Neuronal stem cell (in vitro differentiated cells): ENCODE data around the gene C1QTNF6.

Experiments
- DNase-seq: peaks from one replicate; pipeline ENCODE4 v3.0.0-alpha.2; 2013; ENCODE audit warnings: low spot score
- H2AFZ ChIP-seq: one replicate; pipeline ENCODE4 v1.6.1; 2013; ENCODE audit warnings: mild to moderate bottlenecking, low read length, inconsistent platforms
- H2AK5ac ChIP-seq: 2 replicates; pipeline ENCODE4 v1.6.1; 2013; ENCODE audit warnings: low read depth, mild to moderate bottlenecking, inconsistent platforms, low read length, moderate library complexity, mixed read lengths
- H2BK120ac ChIP-seq: 2 replicates; pipeline ENCODE4 v1.6.1; 2013; ENCODE audit warnings: low read depth, mild to moderate bottlenecking, inconsistent platforms, low read length, moderate library complexity, mixed read lengths
- H2BK12ac ChIP-seq: one replicate; pipeline ENCODE4 v1.6.1; 2013; ENCODE audit warnings: low read length, inconsistent platforms
- H2BK15ac ChIP-seq: 2 replicates; pipeline ENCODE4 v1.6.1; 2013; ENCODE audit warnings: mild to moderate bottlenecking, low read length, inconsistent platforms, mixed read lengths
- H2BK5ac ChIP-seq: one replicate; pipeline ENCODE4 v1.6.1; 2013; ENCODE audit warnings: inconsistent platforms, mild to moderate bottlenecking, low read length, moderate library complexity
- H3K14ac ChIP-seq: one replicate; pipeline ENCODE4 v1.6.1; 2013; ENCODE audit warnings: low read length, inconsistent platforms
- H3K18ac ChIP-seq: 2 replicates; pipeline ENCODE4 v1.6.1; 2013; ENCODE audit warnings: low read length, inconsistent platforms
- H3K23ac ChIP-seq: 2 replicates; pipeline ENCODE4 v1.6.1; 2013; ENCODE audit warnings: low read depth, mild to moderate bottlenecking, mixed read lengths, low read length, inconsistent platforms; ENCODE audit not compliant: poor library complexity
- H3K27ac ChIP-seq: replicated peaks from 3 replicates; pipeline ENCODE4 v1.5.1; 2013; ENCODE audit warnings: low read length, inconsistent platforms
- H3K27me3 ChIP-seq, 3 experiments: 2 replicates each; pipeline ENCODE4 v1.6.1; 2013; ENCODE audit warnings: low read length in 3 of 3, mild to moderate bottlenecking in 2 of 3, inconsistent platforms in 1 of 3, low read depth in 1 of 3, mixed read lengths in 1 of 3, moderate library complexity in 1 of 3; ENCODE audit not compliant: control insufficient read depth in 3 of 3, insufficient read depth in 3 of 3
- H3K36me3 ChIP-seq, 2 donors: replicated peaks in 1 of 2; 2 replicates each; pipeline ENCODE4 v1.6.1; 2013; ENCODE audit warnings: low read length in 2 of 2; ENCODE audit not compliant: control insufficient read depth in 2 of 2, insufficient read depth in 2 of 2
- H3K4ac ChIP-seq: 2 replicates; pipeline ENCODE4 v1.6.1; 2013; ENCODE audit warnings: inconsistent platforms, mild to moderate bottlenecking, low read length, moderate library complexity
- H3K4me1 ChIP-seq, 2 donors: 1 replicate in 1 of 2; 2 replicates in 1 of 2; pipeline ENCODE4 v1.6.1; 2013; ENCODE audit warnings: low read length in 2 of 2, low read depth in 1 of 2; ENCODE audit not compliant: control insufficient read depth in 2 of 2, insufficient read depth in 1 of 2
- H3K4me2 ChIP-seq: one replicate; pipeline ENCODE4 v1.6.1; 2013; ENCODE audit warnings: mild to moderate bottlenecking, low read length, inconsistent platforms; ENCODE audit not compliant: insufficient read depth, poor library complexity, severe bottlenecking
- H3K4me3 ChIP-seq, 2 donors: 2 replicates each; pipeline ENCODE4 v1.5.1; 2013; ENCODE audit warnings: low read length in 2 of 2, mild to moderate bottlenecking in 2 of 2, inconsistent platforms in 1 of 2, moderate library complexity in 1 of 2
- H3K79me1 ChIP-seq: one replicate; pipeline ENCODE4 v1.6.1; 2013; ENCODE audit warnings: low read depth, mild to moderate bottlenecking, inconsistent platforms, low read length, moderate library complexity
- H3K9ac ChIP-seq: one replicate; pipeline ENCODE4 v1.6.1; 2013; ENCODE audit warnings: mild to moderate bottlenecking, low read depth, low read length, inconsistent platforms; ENCODE audit not compliant: poor library complexity
- H3K9me3 ChIP-seq, 2 donors: replicated peaks in 1 of 2; 2 replicates each; pipeline versions ENCODE3 to v1.6.1; 2013; ENCODE audit warnings: low read length in 2 of 2, mild to moderate bottlenecking in 2 of 2, inconsistent platforms in 1 of 2, low read depth in 1 of 2, mixed read lengths in 1 of 2, moderate library complexity in 1 of 2; ENCODE audit not compliant: control insufficient read depth in 2 of 2, insufficient read depth in 1 of 2
- H4K8ac ChIP-seq: one replicate; pipeline ENCODE4 v1.6.1; 2013; ENCODE audit warnings: low read depth, mild to moderate bottlenecking, inconsistent platforms, low read length, moderate library complexity
- H4K91ac ChIP-seq: one replicate; pipeline ENCODE4 v1.6.1; 2013; ENCODE audit warnings: low read length, low read depth, mild to moderate bottlenecking, inconsistent platforms; ENCODE audit not compliant: poor library complexity
- WGBS, 2 donors: extraction: QIAGEN DNeasy Blood & Tissue Kit; methylation state at CpG; one replicate each; pipeline ENCODE4 v1.1.7; 2013; ENCODE audit warnings: missing lambda C conversion rate in 2 of 2, mixed read lengths in 1 of 2; ENCODE audit not compliant: insufficient read length in 2 of 2, insufficient replicate concordance in 1 of 2; ENCODE audit errors: extremely low coverage in 2 of 2; 5-methylcytosine and 5-hydroxymethylcytosine counted together

The C1QTNF6 gene

DNA sequence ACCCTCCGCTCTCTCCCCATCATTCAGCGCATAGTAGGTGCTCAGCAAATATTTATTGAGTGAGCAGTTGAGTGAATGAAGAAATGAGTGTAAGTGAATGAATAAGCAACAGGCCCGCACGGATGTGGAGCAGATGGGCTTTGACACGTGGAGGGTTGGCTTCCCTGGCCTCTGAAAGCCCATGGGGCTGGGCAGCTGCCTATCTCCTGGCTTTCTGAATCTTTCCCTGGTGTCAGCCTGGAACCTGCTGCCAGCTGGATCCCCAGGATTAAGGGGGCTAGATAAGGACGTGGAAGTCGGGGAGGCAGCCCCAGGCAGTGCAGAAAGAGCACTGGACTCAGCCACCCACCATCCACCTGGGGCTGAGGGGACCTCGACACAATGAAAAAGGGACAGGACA is 50.9 kb downstream of the C1QTNF6 start:
- no peak overlapping the region for H3K4me2 ChIP-seq
- H3K9me3 ChIP-seq: no peaks in the 10 kb centered on the region
- peak overlapping the region; percentile 87 for H2BK15ac ChIP-seq
- no peak overlapping the region for H3K4ac ChIP-seq
- H2AK5ac ChIP-seq: peak overlapping the region; percentile 53
- no peak overlapping the region for H3K9ac ChIP-seq
- peaks cover 0 to 2% of the 10 kb centered on the region in 2 donors for H3K4me1 ChIP-seq
- H3K79me1 ChIP-seq: peaks cover 3% of the 10 kb centered on the region
- no peak overlapping the region for H4K91ac ChIP-seq
- H3K27me3 ChIP-seq: no peaks in the 10 kb centered on the region
- no peak overlapping the region for H2BK5ac ChIP-seq
- H3K36me3 ChIP-seq: peaks cover 0 to 1% of the 10 kb centered on the region in 2 donors
- no peak for DNase-seq
- H3K18ac ChIP-seq: peak overlapping the region; percentile 33
- peak overlapping the region; percentile 31 for H4K8ac ChIP-seq
- no peak overlapping the region for H2BK120ac ChIP-seq
- H3K23ac ChIP-seq: no peak overlapping the region
- peak overlapping the region; percentile 65 for H3K14ac ChIP-seq
- H3K27ac ChIP-seq: no peak overlapping the region
- H3K4me3 ChIP-seq: no peak overlapping the region
- H2BK12ac ChIP-seq: no peak overlapping the region
- WGBS, 2 donors: no CpG with 5 or more reads among the region's 8 CpGs
- no peak overlapping the region for H2AFZ ChIP-seq

DNA sequence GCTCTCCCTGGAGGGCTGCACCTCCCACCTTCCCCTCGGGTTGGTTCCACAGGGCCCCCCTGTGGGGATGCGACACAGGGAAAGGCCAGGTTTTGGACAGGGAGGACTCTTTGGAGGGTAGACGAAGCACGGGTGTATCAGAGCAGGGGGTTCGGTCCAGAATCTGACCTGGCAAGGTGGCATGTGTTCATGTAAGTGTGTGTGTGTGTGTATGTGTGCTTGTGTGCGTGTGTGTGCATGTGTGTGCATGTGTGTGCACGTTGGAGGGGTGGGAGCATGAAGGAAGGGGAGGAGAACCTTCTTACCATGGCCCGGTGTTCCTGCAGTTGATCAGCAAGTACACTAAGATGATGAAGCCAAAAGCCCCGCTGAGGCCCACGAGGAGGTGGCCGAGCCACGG is 53.0 kb downstream of the C1QTNF6 start:
- H2BK12ac ChIP-seq: no peak overlapping the region
- no peaks in the 10 kb centered on the region for H3K9me3 ChIP-seq
- no peak overlapping the region for H2BK120ac ChIP-seq
- no peak overlapping the region for H2AFZ ChIP-seq
- H3K18ac ChIP-seq: peak overlapping the region; percentile 59
- peak overlapping the region; percentile 56 for H3K14ac ChIP-seq
- no peak overlapping the region for H3K27ac ChIP-seq
- peak overlapping the region; percentile 75 for H2AK5ac ChIP-seq
- H3K79me1 ChIP-seq: peaks cover 3% of the 10 kb centered on the region
- peak overlapping the region; percentile 82 for H4K8ac ChIP-seq
- no peak overlapping the region for H2BK5ac ChIP-seq
- H4K91ac ChIP-seq: no peak overlapping the region
- H3K4me1 ChIP-seq: peaks cover 0 to 2% of the 10 kb centered on the region in 2 donors
- H3K36me3 ChIP-seq: peaks cover 0 to 1% of the 10 kb centered on the region in 2 donors
- H3K4ac ChIP-seq: no peak overlapping the region
- peak overlapping the region; percentile 68 for H3K23ac ChIP-seq
- peak overlapping the region in 1 of 2 donors; percentile 26 for H3K4me3 ChIP-seq
- DNase-seq: no peak
- H2BK15ac ChIP-seq: no peak overlapping the region
- no peaks in the 10 kb centered on the region for H3K27me3 ChIP-seq
- no CpG with 5 or more reads among the region's 12 CpGs for whole genome bisulfite sequencing, 2 donors
- H3K4me2 ChIP-seq: no peak overlapping the region
- H3K9ac ChIP-seq: peak overlapping the region; percentile 44

DNA sequence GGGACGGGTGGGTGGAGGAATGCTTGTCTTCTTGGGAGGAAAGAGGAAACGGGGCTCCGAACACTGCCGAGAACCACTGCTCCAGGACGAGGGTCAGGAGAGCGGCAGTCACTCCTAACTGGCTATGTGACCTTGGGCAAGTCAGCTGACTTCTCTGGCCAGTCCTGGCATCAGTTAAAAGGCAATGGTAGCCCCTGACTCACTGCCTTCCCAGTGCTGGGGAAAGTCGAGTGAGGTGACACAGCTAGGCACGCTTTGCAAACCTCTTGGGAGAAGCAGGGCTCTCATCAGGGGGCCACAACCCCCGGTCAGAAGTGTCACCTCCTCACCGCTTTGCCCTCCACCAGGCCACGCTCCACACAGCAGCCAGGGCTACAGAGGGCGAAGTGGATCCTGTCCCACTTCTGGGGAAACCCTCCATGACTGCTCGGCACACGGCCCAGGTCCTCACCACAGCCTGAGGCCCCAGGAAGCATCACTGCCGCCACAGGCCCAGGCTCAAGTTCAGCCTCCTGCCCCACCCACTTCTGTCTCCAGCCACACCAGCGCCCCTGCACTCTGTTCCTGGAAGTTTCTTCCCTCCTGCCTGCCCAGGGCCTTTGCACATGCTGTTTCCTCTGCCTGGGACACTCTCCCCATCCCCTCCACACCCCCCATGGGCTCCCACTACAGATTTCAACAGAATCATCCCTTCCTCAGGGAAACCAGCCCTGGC is 54.6 kb downstream of the C1QTNF6 start:
- H2BK15ac ChIP-seq: peak overlapping the region; percentile 55
- no peak overlapping the region for H2AFZ ChIP-seq
- no peak overlapping the region for H2BK5ac ChIP-seq
- H3K27me3 ChIP-seq: no peaks in the 10 kb centered on the region
- peaks cover 0 to 1% of the 10 kb centered on the region in 2 donors for H3K36me3 ChIP-seq
- H3K23ac ChIP-seq: peak overlapping the region; percentile 0
- H2BK12ac ChIP-seq: peak overlapping the region; percentile 84
- H3K4me1 ChIP-seq: peaks cover 0 to 4% of the 10 kb centered on the region in 2 donors
- no peak overlapping the region for H3K9ac ChIP-seq
- no peak overlapping the region for H3K4ac ChIP-seq
- peak overlapping the region; percentile 28 for H2AK5ac ChIP-seq
- H3K79me1 ChIP-seq: peaks cover 3% of the 10 kb centered on the region
- H3K4me3 ChIP-seq: no peak overlapping the region
- WGBS, 2 donors: no CpG with 5 or more reads among the region's 16 CpGs
- H4K8ac ChIP-seq: no peak overlapping the region
- H2BK120ac ChIP-seq: no peak overlapping the region
- peak overlapping the region; percentile 52 for H3K18ac ChIP-seq
- H3K14ac ChIP-seq: peak overlapping the region; percentile 64
- no peak overlapping the region for H3K27ac ChIP-seq
- H3K4me2 ChIP-seq: no peak overlapping the region
- no peak for DNase-seq
- no peaks in the 10 kb centered on the region for H3K9me3 ChIP-seq
- H4K91ac ChIP-seq: no peak overlapping the region

DNA sequence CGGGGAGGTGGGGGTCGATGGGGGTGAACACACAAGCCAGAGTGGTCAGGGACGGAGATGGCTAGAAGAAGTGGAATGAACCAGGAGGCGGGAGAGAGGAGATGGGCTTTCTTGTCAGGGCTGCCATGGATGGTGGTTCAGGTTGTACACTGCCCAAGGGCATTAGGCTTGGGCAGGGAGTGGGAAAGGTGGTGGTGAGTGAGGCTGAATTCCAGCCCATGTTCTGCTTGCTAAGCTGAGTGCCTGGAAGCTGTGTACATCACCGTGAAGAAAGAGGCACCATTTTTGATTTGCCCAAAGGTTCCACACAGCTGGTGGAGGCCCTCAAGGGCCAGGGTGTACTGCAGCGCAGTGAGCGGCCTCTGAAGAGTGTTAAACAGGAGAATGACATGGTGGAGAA is 55.3 kb downstream of the C1QTNF6 start:
- Histone ChIP-seq H3K27me3 (no peaks in the 10 kb centered on the region), H2BK120ac (no peak overlapping the region), H3K4me3 (peak overlapping the region in 1 of 2 donors; percentile 13), H3K79me1 (peaks cover 3% of the 10 kb centered on the region), H2AFZ (no peak overlapping the region), H3K27ac (no peak overlapping the region), H2BK15ac (peak overlapping the region; percentile 55), H2BK12ac (no peak overlapping the region), H3K9ac (no peak overlapping the region), H3K18ac (peak overlapping the region; percentile 52), H3K4me1 (peaks cover under 1 to 5% of the 10 kb centered on the region in 2 donors), H3K4ac (no peak overlapping the region), H3K9me3 (no peaks in the 10 kb centered on the region), H3K14ac (peak overlapping the region; percentile 64), H4K8ac (no peak overlapping the region), H2BK5ac (no peak overlapping the region), H3K23ac (no peak overlapping the region), H4K91ac (no peak overlapping the region), H3K4me2 (no peak overlapping the region), H3K36me3 (peaks cover 0 to 1% of the 10 kb centered on the region in 2 donors), H2AK5ac (no peak overlapping the region)
- WGBS, 2 donors: no CpG with 5 or more reads among the region's 7 CpGs
- DNase-seq: no peak
